ENCODE results near the gene TBP.
"Not testable (repeated sequence)": the region's sequence is repeated elsewhere in the genome, so short reads cannot be mapped to it uniquely, and the experiment has no call there.

TBP gene

GRCh38 chr6:170612256-170612804 is 58.2 kb downstream of the TBP start:
- not testable (repeated sequence) for DNase-seq

GRCh38 chr6:170616020-170616554 is 61.9 kb downstream of the TBP start:
- DNase-seq: not testable (repeated sequence)
